Measurements from ENCODE around the gene LZTS2. TPM values are rescaled to one million over a fixed set of nuclear protein-coding genes. Genes with fewer than 3 reads are reported as not detected.

The LZTS2 gene
- total RNA-seq, 1 donor from 2014 or later = 83.2 TPM

DNA sequence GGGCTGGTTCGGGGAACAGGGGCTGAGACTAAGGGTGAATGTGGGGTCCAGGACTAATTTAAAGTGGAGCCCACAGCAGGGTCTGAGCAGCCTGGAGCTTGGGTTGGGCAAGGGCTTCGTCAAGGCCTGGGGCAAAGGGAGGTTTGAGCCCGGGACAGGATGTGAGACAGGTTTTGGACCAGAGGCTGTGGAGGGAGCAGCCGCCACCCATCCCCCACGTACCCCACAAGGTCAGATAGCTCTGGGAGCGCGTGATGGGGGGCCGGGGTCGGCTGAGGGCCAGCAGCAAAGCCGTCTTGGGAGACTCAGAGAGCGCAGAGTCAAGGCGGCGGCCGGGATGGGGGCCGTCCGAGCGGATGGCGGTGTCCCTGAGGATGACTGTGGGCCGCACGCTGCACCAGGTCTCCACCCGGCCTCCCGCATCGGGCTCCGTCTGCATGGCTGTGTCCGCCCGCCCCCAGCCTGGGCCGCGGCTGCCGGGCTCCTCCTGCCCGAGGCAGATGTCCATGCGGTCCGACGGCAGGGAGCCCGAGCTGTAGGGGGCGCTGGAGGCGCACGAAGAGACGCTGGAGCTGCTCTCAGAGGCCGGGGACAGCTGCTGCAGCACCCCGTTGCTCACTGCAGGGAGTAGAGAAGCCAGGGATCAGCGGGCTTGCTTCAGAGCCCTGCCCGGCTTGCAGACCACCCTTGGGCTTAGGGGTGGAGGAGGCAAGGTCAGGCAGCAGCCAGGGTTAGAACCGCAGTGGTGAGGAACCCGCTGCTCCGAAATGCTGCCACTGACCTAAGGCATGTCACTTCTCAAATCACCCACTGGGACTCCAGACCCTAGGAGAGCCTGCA, 19.2 kb downstream of the LZTS2 start:
- TF ChIP-seq, protein P1, sequence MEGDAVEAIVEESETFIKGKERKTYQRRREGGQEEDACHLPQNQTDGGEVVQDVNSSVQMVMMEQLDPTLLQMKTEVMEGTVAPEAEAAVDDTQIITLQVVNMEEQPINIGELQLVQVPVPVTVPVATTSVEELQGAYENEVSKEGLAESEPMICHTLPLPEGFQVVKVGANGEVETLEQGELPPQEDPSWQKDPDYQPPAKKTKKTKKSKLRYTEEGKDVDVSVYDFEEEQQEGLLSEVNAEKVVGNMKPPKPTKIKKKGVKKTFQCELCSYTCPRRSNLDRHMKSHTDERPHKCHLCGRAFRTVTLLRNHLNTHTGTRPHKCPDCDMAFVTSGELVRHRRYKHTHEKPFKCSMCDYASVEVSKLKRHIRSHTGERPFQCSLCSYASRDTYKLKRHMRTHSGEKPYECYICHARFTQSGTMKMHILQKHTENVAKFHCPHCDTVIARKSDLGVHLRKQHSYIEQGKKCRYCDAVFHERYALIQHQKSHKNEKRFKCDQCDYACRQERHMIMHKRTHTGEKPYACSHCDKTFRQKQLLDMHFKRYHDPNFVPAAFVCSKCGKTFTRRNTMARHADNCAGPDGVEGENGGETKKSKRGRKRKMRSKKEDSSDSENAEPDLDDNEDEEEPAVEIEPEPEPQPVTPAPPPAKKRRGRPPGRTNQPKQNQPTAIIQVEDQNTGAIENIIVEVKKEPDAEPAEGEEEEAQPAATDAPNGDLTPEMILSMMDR (IDR thresholded peaks at IDR 0.05; ENCODE audit: unreplicated experiment) = peak; percentile 82
- Mint-ChIP-seq H3K27me3 (peaks cover 70% of the 10 kb centered on the region), H3K4me1 (ENCODE audit: low read depth) (peaks cover 5% of the 10 kb centered on the region), H3K36me3 (ENCODE audit: insufficient read depth) (no peaks in the 10 kb centered on the region), H3K4me3 (ENCODE audit: low read depth) (no peak overlapping the region), H3K27ac (no peak overlapping the region), H3K9me3 (ENCODE audit: low read depth) (no peaks in the 10 kb centered on the region)
- DNase-seq (ENCODE audit: low spot score, unreplicated experiment) = peak; percentile 85

DNA sequence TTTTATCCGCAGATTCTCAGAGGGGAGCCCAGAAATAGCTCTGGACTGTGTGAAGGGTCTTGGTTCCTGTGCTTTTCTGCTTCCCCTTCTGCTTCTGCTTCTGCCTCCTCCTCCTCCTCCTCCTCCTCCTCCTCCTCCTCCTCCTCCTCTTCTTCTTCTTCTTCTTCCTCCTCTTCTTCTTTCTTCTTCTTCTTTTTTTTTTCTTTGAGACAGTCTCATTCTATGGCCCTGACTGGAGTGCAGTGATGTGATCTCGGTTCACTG, 19.8 kb downstream of the LZTS2 start:
- Mint-ChIP-seq H3K4me1 (ENCODE audit: low read depth) (peaks cover 4% of the 10 kb centered on the region), H3K36me3 (ENCODE audit: insufficient read depth) (no peaks in the 10 kb centered on the region), H3K27ac (no peak overlapping the region), H3K4me3 (ENCODE audit: low read depth) (no peak overlapping the region), H3K27me3 (peaks cover 66% of the 10 kb centered on the region), H3K9me3 (ENCODE audit: low read depth) (no peaks in the 10 kb centered on the region)
- no peak for DNase-seq (ENCODE audit: low spot score, unreplicated experiment)
- TF ChIP-seq, protein P1 (IDR thresholded peaks at IDR 0.05; ENCODE audit: unreplicated experiment) = no peak

DNA sequence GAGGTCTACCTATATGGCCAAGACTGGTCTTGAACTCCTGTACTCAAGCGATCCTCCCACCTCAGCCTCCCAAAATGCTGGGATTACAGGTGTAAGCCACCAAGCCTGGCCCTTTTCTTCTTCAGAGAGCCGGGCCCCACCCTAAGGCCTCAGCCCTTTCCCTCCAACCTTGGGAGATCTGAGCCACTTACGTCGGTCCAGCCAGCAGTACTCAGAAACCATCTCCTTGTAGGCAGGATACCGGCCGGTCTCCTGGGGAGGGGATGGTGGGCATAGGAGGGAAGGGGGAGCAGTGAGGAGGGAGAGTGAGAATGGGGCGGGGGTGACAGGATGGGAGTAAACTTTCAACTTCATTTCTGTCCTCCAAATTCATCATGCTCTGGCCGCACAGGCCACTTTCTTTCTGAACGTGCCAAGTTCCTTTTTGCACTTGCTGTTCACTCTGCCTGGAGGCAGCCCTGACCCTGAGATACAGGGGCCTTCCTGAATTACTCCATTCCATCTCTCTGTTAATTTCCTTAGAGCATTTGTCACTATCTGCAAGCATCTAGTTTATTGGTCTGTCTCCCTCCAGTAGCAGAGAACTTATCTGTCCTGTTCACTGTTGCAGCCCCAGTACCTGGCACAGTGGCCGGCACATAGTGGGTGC, 20.9 kb downstream of the LZTS2 start:
- H3K27me3 Mint-ChIP-seq = peaks cover 55% of the 10 kb centered on the region
- TF ChIP-seq, protein P1 (IDR thresholded peaks at IDR 0.05; ENCODE audit: unreplicated experiment) = no peak
- no peaks in the 10 kb centered on the region for H3K36me3 Mint-ChIP-seq (ENCODE audit: insufficient read depth)

DNA sequence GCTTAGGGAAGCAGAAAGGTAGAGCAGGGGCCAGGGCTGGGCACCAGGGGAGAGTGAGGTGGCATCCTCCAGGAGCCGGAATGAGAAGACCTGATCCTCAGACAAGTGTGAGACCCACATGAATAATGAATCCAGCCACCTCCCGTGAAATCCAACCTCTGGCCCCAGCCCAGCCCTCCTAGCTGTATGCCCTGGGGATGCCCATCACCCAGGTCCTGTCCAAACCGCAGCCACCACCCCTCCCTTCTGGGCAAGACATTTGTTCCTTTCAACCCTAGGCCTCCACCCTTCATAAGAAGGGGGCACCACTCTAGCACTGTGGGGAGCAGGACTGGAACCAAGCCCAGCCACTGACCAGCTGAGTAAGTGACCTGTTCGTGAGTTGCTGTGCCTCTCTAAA, 21.6 kb downstream of the LZTS2 start:
- no peak overlapping the region for H3K27ac Mint-ChIP-seq
- TF ChIP-seq, protein P1 (IDR thresholded peaks at IDR 0.05; ENCODE audit: unreplicated experiment) = no peak
- no peaks in the 10 kb centered on the region for H3K36me3 Mint-ChIP-seq (ENCODE audit: insufficient read depth)
- H3K9me3 Mint-ChIP-seq (ENCODE audit: low read depth) = no peaks in the 10 kb centered on the region
- no peak overlapping the region for H3K4me3 Mint-ChIP-seq (ENCODE audit: low read depth)
- peaks cover 4% of the 10 kb centered on the region for H3K4me1 Mint-ChIP-seq (ENCODE audit: low read depth)
- DNase-seq (ENCODE audit: low spot score, unreplicated experiment) = no peak
- peaks cover 51% of the 10 kb centered on the region for H3K27me3 Mint-ChIP-seq

More for the DNA sequence above, 20.9 kb downstream of the LZTS2 start:
- Mint-ChIP-seq H3K27ac (no peak overlapping the region), H3K9me3 (ENCODE audit: low read depth) (no peaks in the 10 kb centered on the region), H3K4me1 (ENCODE audit: low read depth) (peaks cover 4% of the 10 kb centered on the region), H3K4me3 (ENCODE audit: low read depth) (no peak overlapping the region)
- DNase-seq (ENCODE audit: low spot score, unreplicated experiment) = no peak

DNA sequence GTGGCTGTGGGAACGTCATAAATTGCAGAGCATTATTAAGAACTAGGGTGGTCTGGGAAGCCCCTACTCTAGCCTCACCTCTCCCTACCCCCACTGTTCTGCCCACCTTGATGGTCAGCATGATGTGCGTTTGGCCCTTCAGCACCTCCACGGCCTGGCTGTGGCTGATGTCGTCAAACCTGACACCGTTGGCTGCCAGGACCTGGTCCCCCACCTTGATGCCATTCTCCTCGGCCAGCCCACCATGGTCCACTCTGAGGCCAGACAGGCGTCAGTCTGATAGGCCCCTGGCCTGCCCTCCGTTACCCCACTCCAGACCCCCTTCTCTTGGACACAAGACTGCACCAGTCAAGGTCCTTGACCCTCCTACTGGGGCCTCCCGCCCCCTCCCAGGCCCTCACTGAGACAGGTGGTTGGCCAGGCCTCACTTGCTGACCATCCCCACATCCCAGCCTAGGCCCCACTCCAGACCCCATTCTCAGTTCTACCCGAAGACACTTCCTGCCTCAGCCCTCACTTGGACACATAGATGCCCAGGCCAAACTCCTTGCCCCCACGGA, 22.2 kb downstream of the LZTS2 start:
- Mint-ChIP-seq H3K27ac (no peak overlapping the region), H3K4me3 (ENCODE audit: low read depth) (no peak overlapping the region), H3K36me3 (ENCODE audit: insufficient read depth) (no peaks in the 10 kb centered on the region), H3K9me3 (ENCODE audit: low read depth) (no peaks in the 10 kb centered on the region), H3K4me1 (ENCODE audit: low read depth) (peaks cover 4% of the 10 kb centered on the region), H3K27me3 (peaks cover 46% of the 10 kb centered on the region)
- TF ChIP-seq, protein P1 (IDR thresholded peaks at IDR 0.05; ENCODE audit: unreplicated experiment) = no peak
- DNase-seq (ENCODE audit: low spot score, unreplicated experiment) = no peak
